Measurements from ENCODE around the gene SORCS3.

- TF ChIP-seq CTCF (conservative IDR thresholded peaks at IDR 0.05; ENCODE audit: low read depth, low read length) (no peak), EZH2 (IDR thresholded peaks at IDR 0.05; ENCODE audit: low read length, unreplicated experiment) (no peak)
Measured at GRCh38 chr10:104910712-104911111, 269.6 kb downstream of the SORCS3 start.

All from PC-3 (cell line).